NCI-H187 treated with DMSO at 0.1 percent for 48 hours (cell line): ENCODE measurements around the gene CSF1.
"Not testable (repeated sequence)": the region's sequence is repeated elsewhere in the genome, so short reads cannot be mapped to it uniquely, and the experiment has no call there.

Experiments used
- DNase-seq: peaks from one replicate; lab custom pipeline; 2025; lab: John Stamatoyannopoulos, UW

Gene CSF1

GRCh38 chr1:109902204-109902985 is 8.3 kb upstream of the CSF1 start:
- DNase-seq = no peak

- DNase-seq = no peak
Measured at GRCh38 chr1:109903376-109903930, 7.2 kb upstream of the CSF1 start.

DNA sequence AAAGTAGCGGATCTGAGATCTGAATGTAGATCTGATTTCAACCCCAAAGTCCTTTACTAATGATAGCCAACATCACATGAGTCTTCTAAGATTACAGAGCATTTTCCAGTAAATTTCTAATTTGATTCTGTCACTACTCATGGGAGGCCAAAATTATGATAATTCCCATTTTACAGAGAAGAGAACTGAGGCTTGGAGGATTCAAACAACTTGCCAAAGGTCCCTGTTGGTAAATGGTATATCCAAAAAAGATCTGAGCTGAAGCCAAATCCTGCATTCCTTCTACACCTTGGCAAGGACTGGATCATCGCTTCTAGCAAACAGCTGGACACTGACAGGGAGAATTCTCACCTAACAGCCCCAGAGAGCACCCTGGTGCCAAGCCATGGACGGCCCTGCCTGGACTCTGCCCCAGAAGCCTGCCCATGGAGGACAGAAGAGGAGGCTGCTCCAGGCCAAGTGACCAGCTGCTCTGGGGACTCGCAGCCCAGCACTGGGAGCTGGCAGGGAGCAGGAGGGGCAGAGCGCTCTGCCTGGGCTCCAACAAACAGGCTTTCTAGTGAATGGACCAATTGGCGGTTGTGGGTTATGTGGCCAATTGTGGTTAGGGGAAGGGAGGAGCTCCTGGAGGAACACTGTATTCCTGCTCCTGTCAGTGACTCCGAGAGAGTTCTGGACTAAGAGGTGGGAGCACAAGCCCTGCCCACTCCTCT is 6.4 kb upstream of the CSF1 start:
- DNase-seq = no peak

GRCh38 chr1:109905491-109905890 is 5.2 kb upstream of the CSF1 start:
- no peak for DNase-seq

- DNase-seq = no peak
Measured at GRCh38 chr1:109906160-109906838, 4.3 kb upstream of the CSF1 start.

GRCh38 chr1:109906839-109907180 is 3.8 kb upstream of the CSF1 start:
- DNase-seq = no peak

DNA sequence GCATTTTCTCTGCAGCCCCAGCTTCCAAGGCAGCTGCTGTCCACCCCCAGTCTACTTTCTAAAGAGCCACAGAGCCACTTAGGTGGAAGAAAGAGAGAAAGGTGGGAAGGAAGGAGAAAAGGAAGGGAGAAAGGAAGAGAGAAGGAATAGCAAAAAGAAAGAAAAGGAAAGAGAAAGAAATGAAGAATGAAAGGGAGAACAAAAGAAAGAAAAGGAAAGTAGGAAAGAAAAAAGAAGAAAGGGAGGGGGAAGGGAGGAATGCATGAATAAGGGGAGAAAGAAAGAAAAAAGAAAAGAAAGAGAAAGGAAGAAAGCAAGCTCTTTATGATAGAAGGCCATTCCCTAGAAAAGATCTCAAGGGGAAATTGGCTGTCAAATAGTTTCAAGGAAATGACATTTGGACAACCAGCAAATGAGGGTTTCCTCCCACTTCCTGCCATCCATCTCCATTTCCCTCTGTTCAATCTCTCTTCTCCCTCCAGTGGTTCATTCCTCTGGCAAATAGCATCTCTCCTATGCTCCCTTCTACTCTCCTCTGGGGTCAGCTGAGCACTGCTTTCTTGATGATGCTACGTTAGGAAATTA is 3.4 kb upstream of the CSF1 start:
- no peak for DNase-seq

DNA sequence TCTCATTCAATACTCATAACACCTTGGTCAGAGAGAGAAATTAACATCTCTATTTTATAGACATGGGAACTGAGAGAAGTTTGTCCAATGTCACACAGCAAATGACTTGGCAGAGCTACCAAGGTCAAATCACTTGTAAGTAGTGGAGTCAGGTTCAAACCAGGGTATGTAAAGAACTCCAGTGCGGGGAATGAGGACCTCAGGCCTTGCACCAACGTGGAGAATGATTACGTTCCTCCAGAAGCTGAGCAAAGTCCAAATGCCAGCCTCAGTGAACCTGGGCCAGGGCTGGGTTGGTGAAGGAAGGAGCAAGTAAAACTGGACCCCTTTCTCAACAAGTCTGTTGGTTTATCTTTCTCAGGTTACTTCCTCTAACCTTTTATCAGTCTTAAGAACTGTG is 1.8 kb upstream of the CSF1 start:
- no peak for DNase-seq

DNA sequence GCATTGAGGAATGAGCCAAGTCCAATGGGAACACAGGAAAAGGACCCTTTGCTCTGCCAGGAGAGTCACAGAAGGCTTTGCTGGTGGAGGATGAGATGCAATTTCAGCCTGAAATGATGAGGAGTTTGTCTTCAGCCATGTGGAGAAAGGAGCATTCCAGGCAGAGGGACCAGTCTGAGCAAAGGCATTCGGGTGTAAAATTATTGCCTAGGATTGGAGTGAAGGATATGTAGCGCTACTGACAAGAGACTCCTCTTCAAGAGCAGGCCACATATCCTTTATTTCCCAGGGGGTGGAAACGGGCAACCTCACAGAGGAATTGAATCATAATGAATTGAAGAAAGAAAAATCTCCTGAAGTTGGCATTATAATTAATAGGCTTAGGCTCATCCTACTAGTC is 1.1 kb upstream of the CSF1 start:
- no peak for DNase-seq

GRCh38 chr1:109910963-109911798 is 532 bp downstream of the CSF1 start:
- no peak for DNase-seq

GRCh38 chr1:109912214-109912861 is 1.7 kb downstream of the CSF1 start:
- no peak for DNase-seq

DNA sequence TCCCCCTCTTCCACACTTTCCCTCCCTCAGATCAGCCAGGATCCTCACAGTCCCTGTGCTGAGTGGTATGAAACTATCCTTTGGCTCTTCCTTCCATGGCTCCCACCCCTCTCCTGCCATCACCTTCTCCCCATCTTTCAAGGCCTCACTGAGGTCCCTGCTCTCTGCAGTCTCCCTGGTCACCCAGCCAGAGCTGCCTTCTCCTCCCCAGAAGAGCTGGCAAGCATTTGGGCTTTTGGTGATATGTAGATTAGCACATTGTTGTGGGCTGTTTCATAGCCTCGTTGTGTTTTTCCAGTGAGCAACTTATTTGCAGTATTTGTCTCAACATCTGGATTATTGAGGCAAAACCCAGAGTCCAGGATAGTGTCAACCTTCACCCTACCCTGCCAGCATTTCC is 2.2 kb downstream of the CSF1 start:
- no peak for DNase-seq

DNA sequence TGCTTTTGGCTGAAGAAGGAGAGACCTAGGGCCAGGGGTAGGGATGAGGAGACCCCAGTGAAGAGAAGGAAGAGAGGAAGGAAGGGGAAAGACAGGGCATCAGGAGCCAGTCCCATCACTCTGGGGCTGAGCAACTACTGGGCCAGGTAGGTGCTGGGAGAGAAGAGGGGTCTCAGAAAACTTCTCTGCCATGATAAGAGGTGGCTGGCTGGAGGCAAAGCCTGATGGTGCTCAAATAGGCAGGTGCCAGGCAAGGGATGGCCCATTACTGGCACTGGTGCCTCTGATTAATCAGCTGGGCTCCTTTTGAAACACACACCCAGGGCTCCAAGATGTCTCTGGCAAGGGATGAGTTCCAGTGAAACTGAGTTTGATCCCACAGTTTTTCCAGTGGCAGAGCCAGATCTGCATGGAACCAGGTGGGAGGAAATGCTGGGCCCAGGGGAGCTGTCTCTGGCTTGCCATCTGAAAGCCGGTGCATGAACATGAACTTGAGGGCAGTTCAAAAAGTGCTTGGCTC is 2.8 kb downstream of the CSF1 start:
- no peak for DNase-seq

DNA sequence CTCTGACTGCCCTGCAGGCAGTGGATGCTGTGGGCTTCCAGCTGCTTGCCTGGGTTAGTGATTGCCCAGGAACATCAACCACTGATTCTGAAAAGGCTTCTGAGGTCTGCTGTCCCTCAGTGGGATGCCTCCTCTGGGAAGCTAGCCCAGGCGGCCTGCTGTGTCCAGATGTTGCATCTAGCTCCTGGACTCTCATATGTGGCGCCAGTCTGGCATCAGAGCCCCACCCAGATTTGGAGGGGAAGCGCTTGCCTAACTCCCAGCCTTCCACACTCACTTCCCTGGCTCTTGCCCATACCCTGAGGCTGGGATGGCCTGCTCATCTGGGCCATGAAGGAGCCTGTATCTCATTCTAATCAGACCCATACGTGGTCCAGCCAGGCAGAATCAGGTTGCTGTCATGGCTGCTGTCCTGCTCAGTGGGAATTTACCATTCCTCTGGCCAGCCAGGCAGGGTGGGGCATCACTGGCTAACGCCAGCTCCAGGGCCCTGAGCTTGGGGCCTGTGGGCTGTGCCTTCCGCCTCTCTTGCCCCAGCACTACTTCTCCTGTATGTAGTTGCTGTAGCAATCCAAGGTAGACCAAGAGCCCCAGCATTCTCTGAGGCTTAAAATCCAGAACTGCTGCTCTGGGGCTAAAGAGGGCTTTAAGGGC is 4.1 kb downstream of the CSF1 start:
- DNase-seq = no peak

DNA sequence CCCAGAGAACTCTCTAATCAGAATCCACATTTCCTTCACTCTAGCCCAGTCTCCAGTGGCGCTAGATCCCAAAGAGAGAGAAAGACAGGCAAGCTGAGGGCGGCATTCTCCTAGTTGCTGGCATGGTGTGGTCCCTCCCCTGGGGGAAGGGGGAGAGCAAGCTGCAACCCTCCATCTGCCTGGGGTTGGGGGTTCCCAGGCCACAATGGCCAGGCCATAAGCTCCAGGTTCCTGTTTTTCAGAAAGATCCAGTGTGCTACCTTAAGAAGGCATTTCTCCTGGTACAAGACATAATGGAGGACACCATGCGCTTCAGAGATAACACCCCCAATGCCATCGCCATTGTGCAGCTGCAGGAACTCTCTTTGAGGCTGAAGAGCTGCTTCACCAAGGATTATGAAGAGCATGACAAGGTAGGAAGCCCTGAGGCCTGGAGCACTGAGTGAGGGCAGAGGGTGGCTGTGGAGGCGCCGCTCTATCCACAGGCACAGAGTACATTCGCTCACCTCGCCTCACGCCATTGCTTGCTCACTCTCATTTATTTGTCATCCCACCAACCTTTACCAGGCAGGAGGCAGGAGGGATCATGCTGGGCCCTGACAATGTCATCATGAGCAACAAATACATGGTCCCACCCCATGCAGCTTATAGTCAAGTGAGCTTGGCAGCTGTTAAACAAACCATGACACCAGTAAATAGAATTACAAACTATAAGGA is 6.6 kb downstream of the CSF1 start:
- DNase-seq = no peak

GRCh38 chr1:109917768-109918606 is 7.3 kb downstream of the CSF1 start:
- no peak for DNase-seq

DNA sequence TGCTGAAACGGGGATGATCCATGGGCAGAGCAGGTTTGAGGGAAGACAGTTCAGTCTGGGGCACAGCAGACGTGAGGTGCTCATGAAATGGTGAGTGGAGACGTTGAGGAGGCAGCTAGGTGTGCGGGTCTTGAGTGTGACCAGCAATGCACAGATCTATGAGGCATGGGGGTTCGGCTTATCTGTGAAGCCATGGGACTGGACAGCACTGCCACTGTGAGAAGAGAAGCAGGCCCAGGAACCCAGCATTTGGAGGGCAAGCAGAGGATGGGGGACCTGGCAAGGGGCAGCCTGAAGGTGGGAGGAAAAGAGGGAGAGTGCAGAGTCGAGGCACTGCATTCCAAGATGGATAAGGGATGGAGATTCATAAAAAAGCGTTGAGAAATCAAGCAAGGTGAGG is 8.0 kb downstream of the CSF1 start:
- DNase-seq = no peak

DNA sequence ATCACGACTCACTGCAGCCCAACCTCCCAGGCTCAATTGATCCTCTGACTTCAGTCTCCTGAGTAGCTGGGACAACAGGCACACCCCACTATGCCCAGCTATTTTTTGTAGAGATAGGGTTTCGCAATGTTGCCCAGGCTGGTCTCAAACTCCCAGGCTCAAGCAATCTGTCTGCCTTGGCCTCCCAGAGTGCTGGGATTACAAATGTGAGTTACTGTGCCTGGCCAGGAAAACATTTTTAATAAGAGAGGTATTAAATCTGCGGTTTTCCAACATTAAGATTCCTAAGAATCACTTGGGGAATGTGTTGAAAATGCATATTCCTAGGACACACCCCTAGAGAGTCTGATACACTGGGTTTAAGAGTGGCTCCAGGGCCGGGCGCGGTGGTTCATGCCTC is 8.7 kb downstream of the CSF1 start:
- DNase-seq = no peak

- not testable (repeated sequence) for DNase-seq
Measured at GRCh38 chr1:109920391-109920790, 9.7 kb downstream of the CSF1 start.
